SHP77 (cell line): ENCODE data around the gene NBAS.
"Not testable (repeated sequence)": the region's sequence is repeated elsewhere in the genome, so short reads cannot be mapped to it uniquely, and the experiment has no call there.

ENCODE experiments used
- DNase-seq, 2 experiments: peaks; one replicate each; lab custom pipeline; 2025; lab: John Stamatoyannopoulos, UW

The NBAS gene

GRCh38 chr2:15559379-15560139 is 1.6 kb downstream of the NBAS start:
- DNase-seq = no peak

- no peak for DNase-seq
Measured at GRCh38 chr2:15557887-15558311, 3.2 kb downstream of the NBAS start.

GRCh38 chr2:15556311-15556930 is 4.7 kb downstream of the NBAS start:
- no peak for DNase-seq

- no peak for DNase-seq
Measured at GRCh38 chr2:15555760-15556193, 5.4 kb downstream of the NBAS start.

- no peak for DNase-seq
Measured at GRCh38 chr2:15554525-15555218, 6.5 kb downstream of the NBAS start.

GRCh38 chr2:15553951-15554350 is 7.2 kb downstream of the NBAS start:
- DNase-seq = no peak

GRCh38 chr2:15553519-15553918 is 7.6 kb downstream of the NBAS start:
- no peak for DNase-seq

GRCh38 chr2:15548974-15549373 is 12.2 kb downstream of the NBAS start:
- DNase-seq = no peak

GRCh38 chr2:15547115-15547876 is 13.8 kb downstream of the NBAS start:
- DNase-seq = no peak

GRCh38 chr2:15546297-15547098 is 14.6 kb downstream of the NBAS start:
- no peak for DNase-seq

- no peak for DNase-seq
Measured at GRCh38 chr2:15544227-15544626, 16.9 kb downstream of the NBAS start.

- DNase-seq = no peak
Measured at GRCh38 chr2:15543541-15543940, 17.6 kb downstream of the NBAS start.

GRCh38 chr2:15543053-15543452 is 18.1 kb downstream of the NBAS start:
- DNase-seq = no peak

- not testable (repeated sequence) for DNase-seq
Measured at GRCh38 chr2:15542269-15542668, 18.9 kb downstream of the NBAS start.

- not testable (repeated sequence) for DNase-seq
Measured at GRCh38 chr2:15540523-15540922, 20.6 kb downstream of the NBAS start.

GRCh38 chr2:15539999-15540398 is 21.1 kb downstream of the NBAS start:
- DNase-seq = no peak

GRCh38 chr2:15538792-15539191 is 22.3 kb downstream of the NBAS start:
- no peak for DNase-seq

GRCh38 chr2:15533860-15534480 is 27.2 kb downstream of the NBAS start:
- no peak for DNase-seq

- DNase-seq = no peak
Measured at GRCh38 chr2:15532996-15533395, 28.1 kb downstream of the NBAS start.

GRCh38 chr2:15531095-15531854 is 29.9 kb downstream of the NBAS start:
- DNase-seq = no peak
